CD4-positive, alpha-beta T cell treated with Interleukin-6 for 4 hours (primary cell): Measurements from ENCODE around the gene DOP1B.
"Not testable (repeated sequence)": the region's sequence is repeated elsewhere in the genome, so short reads cannot be mapped to it uniquely, and the experiment has no call there.

Source experiments
- DNase-seq: peaks from one replicate; pipeline ENCODE4 v3.0.0-alpha.2; 2020; ENCODE audit warnings: mixed read lengths

Gene DOP1B

GRCh38 chr21:36174780-36175179 lies 18.2 kb downstream of the DOP1B start:
- DNase-seq = no peak

- peak; percentile 14 for DNase-seq
Measured at GRCh38 chr21:36175771-36176565, 19.3 kb downstream of the DOP1B start.

GRCh38 chr21:36178349-36178748 lies 21.7 kb downstream of the DOP1B start:
- DNase-seq = no peak

DNA sequence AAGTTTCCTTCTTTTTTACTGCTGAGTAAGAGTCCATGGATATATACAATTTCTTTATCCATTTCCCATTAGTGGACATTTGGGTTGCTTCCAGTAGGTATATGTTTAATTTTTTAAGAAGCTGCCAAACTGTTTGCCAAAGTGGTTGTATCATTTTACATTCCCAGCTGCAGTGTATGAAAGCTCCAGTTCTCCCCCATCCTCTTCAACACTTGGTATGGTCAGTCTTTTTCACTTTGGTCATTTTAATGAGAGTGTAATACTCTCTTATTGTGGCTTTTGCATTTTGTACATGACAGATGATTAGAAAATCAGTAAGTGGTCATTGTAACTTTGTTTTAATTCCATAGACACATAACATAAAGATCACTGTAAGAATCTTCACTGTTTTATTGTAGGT lies 22.5 kb downstream of the DOP1B start:
- DNase-seq = no peak

DNA sequence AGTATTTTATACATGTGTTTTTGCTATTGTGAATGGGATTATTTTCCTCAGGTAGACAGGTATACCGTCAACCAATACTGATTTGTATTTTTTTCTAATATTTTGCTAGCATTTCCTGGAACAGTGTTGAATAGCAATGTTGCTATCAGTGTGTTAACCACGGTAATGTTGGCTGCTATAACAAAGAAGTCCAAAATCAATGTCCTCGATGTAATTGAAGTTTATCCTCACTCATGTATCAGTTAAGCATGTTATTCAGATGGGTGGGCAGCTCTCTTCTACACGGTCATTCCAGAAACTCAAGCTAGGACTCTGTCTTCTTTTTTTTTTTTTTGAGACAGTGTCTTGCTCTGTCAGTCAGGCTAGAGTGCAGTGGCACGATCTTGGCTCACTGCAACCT lies 24.3 kb downstream of the DOP1B start:
- no peak for DNase-seq

DNA sequence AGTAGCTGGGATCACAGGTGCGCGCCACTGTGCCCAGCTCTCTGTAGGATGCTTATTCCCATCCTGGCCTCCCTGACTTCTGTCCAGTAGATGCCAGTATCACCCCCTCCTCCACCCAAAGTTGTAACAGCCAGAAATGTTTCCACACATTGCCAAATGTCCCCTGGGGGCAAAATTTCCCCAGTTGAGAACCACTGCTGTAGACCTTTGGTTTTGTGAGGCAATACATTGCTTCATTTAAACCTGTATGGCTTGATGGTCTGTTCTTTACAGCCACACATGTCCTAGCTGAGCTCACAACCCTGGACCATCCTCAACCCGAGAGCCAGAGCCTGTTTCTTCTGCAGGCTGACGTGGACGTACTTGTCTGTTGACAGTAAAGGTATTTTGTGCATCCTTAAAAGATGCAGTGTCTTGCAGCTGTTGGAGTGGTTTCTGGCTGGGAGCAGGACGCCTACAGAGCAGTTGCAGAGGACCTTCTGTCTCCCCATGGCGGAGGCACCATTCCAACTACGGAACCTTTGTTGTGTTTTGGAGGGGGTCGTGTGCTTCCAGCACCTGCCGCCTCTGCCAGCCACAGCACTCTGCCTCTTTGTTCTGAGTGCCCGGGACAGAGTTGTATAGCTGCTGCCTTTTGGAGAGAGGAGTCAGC lies 26.6 kb downstream of the DOP1B start:
- no peak for DNase-seq

GRCh38 chr21:36184545-36184944 lies 27.9 kb downstream of the DOP1B start:
- DNase-seq = no peak

GRCh38 chr21:36185523-36185922 lies 28.9 kb downstream of the DOP1B start:
- DNase-seq = no peak

DNA sequence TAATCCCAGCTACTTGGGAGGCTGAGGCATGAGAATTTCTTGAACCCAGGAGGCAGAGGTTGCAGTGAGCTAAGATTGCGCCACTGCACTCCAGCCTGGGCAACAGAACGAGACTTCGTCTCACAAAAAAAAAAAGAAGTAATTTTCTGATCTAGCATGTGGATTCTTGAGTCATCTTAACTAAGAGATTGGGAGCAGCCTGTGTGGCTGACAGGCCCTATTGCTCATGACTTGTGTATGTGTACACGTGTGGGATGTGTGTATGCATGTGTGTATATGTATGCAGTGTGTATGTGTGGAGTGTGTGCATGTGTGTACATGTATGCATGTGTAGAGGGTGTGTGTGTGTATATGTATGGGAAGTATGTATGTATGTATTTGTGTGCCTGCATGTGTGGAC lies 29.5 kb downstream of the DOP1B start:
- no peak for DNase-seq

DNA sequence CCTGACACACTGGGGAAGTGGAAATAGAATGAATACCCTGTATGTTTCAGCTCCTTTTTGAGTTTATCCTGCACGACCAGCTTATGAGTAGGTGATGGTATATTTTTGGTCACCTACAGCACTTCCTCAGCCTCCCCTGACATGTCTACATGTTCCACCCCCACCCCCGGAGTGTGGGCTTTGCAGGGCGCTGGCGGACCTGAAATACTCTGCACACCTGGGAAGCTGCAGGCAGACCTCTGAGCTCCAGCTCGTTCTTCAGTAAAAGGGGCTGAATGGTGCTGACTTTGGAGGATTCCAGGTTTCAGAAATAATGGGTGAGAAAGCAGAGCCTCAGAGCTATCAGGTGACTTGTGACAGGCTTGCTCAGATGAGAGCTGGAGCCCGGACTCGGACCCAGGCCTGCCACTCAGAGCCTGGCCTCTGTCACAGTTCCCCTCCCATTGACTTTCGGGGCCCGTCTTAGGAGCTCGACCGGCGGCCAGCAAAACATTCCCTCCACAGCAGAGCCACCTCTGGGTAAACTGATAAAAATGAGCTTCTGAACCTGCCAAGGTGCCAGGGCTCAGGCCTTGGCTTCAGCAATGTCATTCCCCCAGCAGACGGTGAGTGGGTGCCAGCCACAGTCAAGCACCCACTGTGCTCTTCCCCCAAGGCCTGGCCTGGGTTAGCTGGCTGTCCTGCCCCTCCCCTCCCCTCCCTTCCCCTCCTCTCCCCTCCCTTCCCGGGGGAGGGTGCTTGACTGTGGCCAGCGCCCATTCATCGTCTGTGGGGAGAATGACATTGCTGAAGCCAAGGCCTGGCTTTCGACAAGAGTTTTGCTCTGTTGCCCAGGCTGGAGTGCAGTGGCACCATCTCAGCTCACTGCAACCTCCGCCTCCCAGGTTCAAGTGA lies 30.1 kb downstream of the DOP1B start:
- DNase-seq = no peak

GRCh38 chr21:36188081-36188681 lies 31.6 kb downstream of the DOP1B start:
- DNase-seq = peak; percentile 9

- no peak for DNase-seq
Measured at GRCh38 chr21:36188937-36189336, 32.3 kb downstream of the DOP1B start.

DNA sequence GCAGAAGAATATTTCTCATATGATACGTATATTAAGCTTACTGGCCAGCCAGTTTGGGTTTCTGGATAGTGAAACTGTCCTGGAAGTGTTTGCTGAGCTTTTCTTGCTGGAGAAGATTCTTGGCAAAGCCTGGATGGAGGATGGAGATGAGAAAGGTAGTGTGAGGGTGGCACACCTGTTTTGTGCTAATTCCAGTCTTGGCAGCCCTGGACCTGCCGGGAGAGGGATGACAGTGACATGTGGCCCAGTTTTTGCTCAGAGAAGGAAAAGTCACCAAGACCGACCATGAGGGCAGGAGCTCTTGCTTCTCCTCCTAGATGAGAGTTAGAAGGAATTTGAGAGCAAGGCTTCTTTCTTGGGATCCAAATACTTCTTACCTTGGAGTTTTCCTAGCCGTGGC lies 34.1 kb downstream of the DOP1B start:
- no peak for DNase-seq

- DNase-seq = no peak
Measured at GRCh38 chr21:36193200-36193599, 36.6 kb downstream of the DOP1B start.

- DNase-seq = no peak
Measured at GRCh38 chr21:36194024-36194423, 37.4 kb downstream of the DOP1B start.

DNA sequence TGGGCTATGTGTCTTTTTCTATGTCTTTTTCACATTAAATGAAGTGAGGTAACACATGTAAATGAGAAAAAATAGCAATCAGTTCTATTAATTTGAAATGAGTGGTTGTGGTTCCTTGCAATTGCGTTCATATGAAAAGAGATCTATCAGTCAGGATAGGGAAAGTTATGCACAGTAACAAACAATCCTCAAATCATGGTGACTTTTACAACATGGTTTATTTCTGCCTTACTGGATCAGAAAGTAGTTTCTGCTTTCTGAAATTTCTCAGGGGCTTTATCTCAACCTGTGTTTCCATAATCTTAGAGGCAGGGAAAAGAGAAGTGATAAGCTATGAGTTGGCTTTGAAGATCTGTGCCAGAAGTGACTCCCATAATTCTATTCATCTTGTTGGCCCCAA lies 39.0 kb downstream of the DOP1B start:
- no peak for DNase-seq

GRCh38 chr21:36199021-36199420 lies 42.4 kb downstream of the DOP1B start:
- DNase-seq = no peak

- not testable (repeated sequence) for DNase-seq
Measured at GRCh38 chr21:36199575-36199974, 43.0 kb downstream of the DOP1B start.

- no peak for DNase-seq
Measured at GRCh38 chr21:36200081-36200561, 43.5 kb downstream of the DOP1B start.

GRCh38 chr21:36202726-36203602 lies 46.3 kb downstream of the DOP1B start:
- no peak for DNase-seq

GRCh38 chr21:36203603-36203889 lies 46.9 kb downstream of the DOP1B start:
- DNase-seq = peak; percentile 16

GRCh38 chr21:36204980-36205379 lies 48.4 kb downstream of the DOP1B start:
- DNase-seq = no peak
